Activated CD8-positive, alpha-beta memory T cell treated with anti-CD3 and anti-CD28 coated beads for 1 hour (primary cell): ENCODE results near the gene CA11.

Experiments used
- DNase-seq, 2 donors: peaks; one replicate each; pipeline ENCODE4 v3.0.0-alpha.2; 2020; ENCODE audit warnings: low read depth in 1 of 2; ENCODE audit errors: extremely low read depth in 1 of 2

The CA11 gene

GRCh38 chr19:48629599-48630295, 16.2 kb downstream of the CA11 start:
- DNase-seq: no peak

- no peak for DNase-seq
Measured at GRCh38 chr19:48629297-48629598, 16.7 kb downstream of the CA11 start.

- no peak for DNase-seq
Measured at GRCh38 chr19:48628486-48629296, 17.3 kb downstream of the CA11 start.

GRCh38 chr19:48627865-48628314, 18.1 kb downstream of the CA11 start:
- DNase-seq: no peak

- DNase-seq: no peak
Measured at GRCh38 chr19:48627201-48627864, 18.7 kb downstream of the CA11 start.

- no peak for DNase-seq
Measured at GRCh38 chr19:48625891-48626327, 20.1 kb downstream of the CA11 start.

- DNase-seq: no peak
Measured at GRCh38 chr19:48624791-48625723, 20.9 kb downstream of the CA11 start.

- peak; percentile 88 to 94 for DNase-seq
Measured at GRCh38 chr19:48624067-48624594, 21.9 kb downstream of the CA11 start.

GRCh38 chr19:48623556-48624066, 22.4 kb downstream of the CA11 start:
- no peak for DNase-seq

GRCh38 chr19:48619692-48620585, 26.0 kb downstream of the CA11 start:
- no peak for DNase-seq

- DNase-seq: peak; percentile 82 to 89
Measured at GRCh38 chr19:48618916-48619691, 26.9 kb downstream of the CA11 start, which contains the start of the genes RPL18 and SPHK2. TSS of gene RPL18 (minus strand) at chr19:48619178. CDS start at chr19:48619143, 35 bp downstream. TSS of gene SPHK2 (plus strand) at chr19:48619506. CDS start at chr19:48620515, 1,009 bp downstream.

GRCh38 chr19:48618278-48618915, 27.6 kb downstream of the CA11 start:
- no peak for DNase-seq

GRCh38 chr19:48617146-48617937, 28.6 kb downstream of the CA11 start:
- no peak for DNase-seq

- DNase-seq: no peak
Measured at GRCh38 chr19:48616491-48617056, 29.4 kb downstream of the CA11 start.

- no peak for DNase-seq
Measured at GRCh38 chr19:48616041-48616436, 29.9 kb downstream of the CA11 start.

- no peak for DNase-seq
Measured at GRCh38 chr19:48615231-48616040, 30.6 kb downstream of the CA11 start.
